HG03103 (cell line): Measurements from ENCODE around the gene PLXNA4.

Experiments used
- ATAC-seq: cut with Tn5 transposase; IDR thresholded peaks from one replicate; pipeline ENCODE4 v1.9.1; 2021; ENCODE audit warnings: low read depth; ENCODE audit not compliant: unreplicated experiment

The PLXNA4 gene

GRCh38 chr7:132225216-132226030 is 350.8 kb downstream of the PLXNA4 start:
- ATAC-seq: no peak

DNA sequence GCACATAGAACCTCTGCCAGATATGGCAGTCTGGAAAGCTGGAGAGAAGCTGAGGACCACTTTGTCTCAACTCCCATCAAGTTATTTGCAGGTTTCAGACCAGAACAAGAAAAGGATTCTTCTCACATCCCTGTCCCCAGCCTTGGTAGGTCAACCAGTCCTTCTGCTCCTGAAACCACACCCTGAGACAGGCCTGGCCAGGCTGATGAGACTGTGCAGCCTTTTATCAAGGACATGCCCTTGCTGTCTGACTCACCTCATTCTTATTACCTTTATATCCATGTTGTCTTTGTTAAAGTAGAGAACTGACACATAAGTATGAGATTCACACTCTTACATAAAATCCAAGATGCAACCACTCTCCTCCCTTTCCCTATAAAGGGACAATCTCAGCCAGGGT is 354.9 kb downstream of the PLXNA4 start:
- ATAC-seq: no peak

DNA sequence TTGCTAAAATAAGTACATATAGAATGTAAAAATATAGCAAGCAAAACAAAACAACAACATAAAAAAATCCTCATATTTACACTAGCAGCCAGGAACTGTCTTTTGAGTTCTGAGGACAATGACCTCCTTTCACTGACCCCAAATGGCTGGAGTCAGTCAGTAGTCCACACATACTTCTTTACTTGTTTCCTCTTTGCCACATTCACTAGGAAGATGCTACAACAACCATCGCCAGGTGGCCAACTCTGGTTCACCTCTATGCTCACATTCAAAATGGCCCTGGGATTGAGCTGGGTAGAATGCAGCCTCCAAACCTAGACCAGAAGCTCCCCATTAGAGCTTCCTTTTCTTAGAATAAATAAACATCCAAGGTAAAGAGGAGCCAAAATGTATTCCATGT is 356.2 kb downstream of the PLXNA4 start:
- no peak for ATAC-seq

- ATAC-seq: no peak
These were observed 357.4 kb downstream of the PLXNA4 start for GRCh38 chr7:132218876-132219275.

DNA sequence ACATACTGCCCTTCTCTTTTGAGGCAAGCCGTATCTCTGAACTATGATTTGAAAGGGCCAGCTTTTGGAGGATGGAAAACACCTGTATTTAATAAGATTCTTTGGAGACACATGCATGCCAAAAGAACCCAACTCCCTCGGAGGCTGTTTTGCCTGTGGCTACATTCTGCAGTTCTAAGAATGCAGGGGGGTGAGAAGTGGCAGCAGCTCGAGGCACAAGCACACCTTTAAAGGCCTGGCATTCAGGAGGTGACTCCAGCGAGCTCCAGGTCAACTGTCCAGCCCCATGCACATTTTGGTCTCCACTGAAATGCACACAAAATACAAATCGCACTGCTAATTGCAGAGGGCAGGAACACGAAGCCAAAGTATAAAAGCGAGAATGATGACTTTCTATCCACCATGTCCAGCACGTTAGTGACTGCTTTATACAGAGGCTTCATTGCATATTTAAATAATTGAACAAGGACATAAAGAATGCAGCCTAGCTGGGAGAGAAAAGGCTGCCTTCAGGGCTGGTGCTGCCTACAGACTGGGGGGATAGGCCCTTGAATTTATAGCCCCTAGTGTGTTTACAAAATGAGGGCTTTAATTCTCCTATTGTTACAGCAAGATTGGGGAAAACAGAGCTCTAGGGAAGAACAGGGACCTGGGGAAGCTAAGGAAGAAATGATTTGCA is 359.3 kb downstream of the PLXNA4 start:
- ATAC-seq: no peak

DNA sequence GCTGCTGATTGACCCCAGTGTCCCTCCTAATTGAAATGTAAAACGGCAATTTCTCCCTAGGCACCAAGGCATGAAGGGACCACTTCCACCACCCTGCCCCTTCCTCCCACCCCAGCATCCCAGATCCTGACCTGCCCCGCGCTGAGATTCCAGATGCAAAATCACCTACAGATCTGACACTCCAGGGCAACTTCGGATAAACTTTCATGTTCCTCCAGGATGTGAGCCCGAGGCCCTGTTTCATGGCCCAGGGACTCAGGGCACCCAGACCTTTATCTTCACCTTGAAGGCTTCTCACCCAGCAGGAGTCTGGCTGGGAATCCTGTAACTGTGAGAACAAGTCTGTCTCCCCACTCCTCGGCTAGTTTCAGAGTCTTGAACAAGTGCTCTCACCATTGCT is 361.8 kb downstream of the PLXNA4 start:
- ATAC-seq: no peak

GRCh38 chr7:132213583-132213982 is 362.7 kb downstream of the PLXNA4 start:
- no peak for ATAC-seq

DNA sequence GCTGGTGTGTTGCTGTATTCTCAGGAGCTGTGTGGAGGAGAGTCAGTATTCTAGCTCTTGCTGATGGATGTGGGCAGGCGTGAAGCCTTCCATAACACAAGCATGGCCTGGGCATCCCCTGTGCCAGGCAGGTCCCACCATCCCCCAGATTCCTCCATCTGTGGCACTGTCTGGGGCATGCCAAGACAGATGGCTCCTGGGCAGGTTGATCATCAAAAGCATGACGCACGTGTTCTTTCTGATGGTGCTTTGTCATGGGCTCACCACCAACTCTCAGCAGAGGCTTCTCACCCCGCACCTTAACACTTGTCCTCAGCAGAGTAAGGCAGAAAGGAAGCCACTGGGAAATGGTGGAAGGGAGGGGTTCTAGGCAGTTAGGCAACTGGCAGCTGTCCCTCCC is 364.3 kb downstream of the PLXNA4 start:
- ATAC-seq: no peak

DNA sequence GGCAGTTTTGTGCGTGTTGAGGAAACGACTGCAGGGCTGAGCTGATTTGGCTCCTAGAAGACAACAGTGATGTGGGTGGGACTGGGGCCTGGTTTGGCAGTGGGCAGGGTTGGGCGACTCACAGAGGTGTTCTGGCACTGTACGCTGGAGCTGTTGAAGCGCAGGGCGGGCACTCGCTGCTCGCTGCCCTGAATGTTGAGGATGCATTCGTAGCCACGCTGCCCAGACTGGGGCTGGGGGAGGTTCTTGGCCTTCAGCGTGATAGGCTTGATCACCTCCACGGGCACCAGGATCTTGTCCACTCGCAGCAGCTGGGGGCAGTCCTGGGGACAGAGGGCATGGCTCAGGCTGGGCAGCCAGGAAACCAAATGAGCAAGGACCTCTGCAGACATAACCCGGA is 365.4 kb downstream of the PLXNA4 start:
- ATAC-seq: no peak

GRCh38 chr7:132207782-132208181 is 368.5 kb downstream of the PLXNA4 start:
- no peak for ATAC-seq

- no peak for ATAC-seq
These were observed 369.1 kb downstream of the PLXNA4 start for GRCh38 chr7:132207211-132207610.

DNA sequence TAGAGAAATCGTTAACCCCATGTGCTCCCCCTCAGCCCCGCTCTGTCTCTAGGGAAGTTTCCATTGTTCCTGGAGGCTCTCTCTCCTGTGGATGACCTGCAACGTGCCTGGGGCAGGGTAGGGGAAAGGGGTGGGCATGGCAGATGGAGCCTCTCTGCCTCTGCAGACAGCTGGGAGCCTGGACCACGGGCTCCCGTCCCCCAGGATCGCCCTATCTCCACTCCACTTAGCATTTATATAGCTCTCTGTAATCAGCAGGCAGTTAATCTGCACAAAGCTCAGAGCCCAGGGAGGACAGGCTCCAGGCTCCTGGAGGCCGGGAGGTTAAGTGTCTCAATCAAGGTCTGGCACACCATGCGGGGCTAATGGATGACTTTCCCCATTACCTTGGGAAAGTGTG is 369.7 kb downstream of the PLXNA4 start:
- no peak for ATAC-seq

DNA sequence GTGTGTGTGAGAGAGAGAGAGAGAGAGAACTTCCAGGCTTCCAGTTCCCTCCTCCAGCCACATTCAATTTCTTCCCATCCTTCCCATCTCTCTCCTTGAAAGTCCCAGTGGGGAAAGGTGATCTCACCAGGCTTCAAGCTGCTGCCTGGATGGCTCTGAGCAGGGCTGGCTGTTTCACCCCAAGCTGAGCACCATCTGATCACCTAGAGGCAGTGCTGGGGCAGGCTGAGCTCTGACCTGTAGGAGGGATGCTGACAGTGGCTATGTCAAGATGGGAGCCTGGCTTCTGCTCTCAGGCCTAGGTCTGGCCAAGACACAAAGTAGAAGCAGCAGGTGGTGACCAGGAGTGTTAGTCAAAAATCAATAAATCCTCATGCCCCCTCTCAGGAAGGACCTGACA is 370.8 kb downstream of the PLXNA4 start:
- ATAC-seq: no peak

- no peak for ATAC-seq
These were observed 373.2 kb downstream of the PLXNA4 start for GRCh38 chr7:132203021-132203420.

DNA sequence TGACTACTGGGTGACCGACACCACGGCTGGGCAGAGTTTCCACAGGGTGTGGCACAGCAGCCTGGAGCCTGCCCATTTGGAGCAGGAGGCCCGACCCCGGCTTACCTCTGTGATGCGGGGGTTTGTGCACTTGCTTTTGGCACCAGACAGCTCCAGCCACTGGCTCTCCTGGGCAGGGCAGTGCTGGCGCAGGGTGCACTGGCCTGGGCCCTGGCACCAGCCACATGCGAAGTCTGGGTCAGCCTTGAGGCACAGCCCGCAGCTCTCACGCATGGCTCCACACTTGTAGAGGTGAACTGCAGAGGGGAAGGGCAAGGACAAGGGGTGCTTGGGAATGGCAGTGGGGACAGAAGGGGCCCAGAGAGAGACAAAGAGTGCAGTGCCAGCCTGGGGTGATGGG is 373.7 kb downstream of the PLXNA4 start:
- no peak for ATAC-seq

DNA sequence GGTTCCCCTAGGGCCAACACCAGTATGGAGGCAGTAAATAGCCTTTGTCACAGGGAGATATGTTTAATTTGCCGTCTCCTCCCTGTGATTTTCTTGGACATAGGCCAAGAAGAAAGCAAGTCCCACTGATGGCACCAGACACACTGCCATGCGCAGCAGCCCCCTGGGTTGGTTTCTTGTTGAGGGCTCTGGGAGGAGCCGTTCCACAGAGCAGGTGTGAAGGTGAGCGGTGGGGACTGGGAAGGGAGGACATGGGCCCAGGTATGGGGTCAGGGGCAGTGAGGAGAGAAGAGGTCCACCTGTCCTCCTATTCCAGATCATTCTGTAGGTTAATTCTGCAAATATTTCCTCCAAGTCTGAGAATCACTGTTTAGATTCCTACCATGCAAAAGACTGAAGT is 376.1 kb downstream of the PLXNA4 start:
- ATAC-seq: no peak

DNA sequence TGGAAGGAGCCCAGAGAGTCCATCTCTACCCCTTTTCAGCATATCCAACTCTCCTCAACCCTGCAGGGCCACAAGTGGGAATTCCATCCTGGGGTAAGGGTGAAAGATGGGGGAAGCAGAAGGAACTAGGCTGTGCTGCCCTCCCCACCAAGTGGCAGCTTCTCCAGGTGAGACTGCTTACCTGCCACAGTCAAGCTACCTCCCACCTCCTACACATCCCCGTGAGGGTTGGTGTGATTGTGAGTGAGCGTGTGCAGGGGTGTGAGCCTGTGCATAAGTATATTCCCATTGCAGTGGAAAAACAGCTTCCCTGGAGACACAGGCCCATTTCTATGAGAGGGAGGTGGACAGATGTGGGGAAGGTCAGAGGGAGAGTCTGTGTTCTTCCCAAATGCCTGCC is 376.6 kb downstream of the PLXNA4 start:
- ATAC-seq: no peak

DNA sequence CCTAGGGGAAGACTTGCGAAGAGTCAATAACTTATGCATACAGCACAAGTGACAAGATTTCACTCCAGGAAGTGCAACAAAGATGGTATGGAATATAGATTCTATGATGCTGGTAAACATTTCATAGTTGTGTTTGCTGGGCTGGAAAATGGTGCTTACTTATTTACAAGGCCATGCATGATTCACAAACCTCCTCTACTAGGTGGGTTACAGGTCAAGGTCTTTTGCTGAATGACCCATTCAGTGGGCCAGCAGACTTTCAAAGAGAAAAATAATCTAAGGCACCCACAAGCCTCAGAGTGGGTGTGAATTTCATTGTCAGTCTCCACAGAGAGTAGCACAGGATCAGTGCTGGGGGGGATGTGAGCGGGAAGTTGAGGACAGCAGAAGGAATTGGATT is 378.5 kb downstream of the PLXNA4 start:
- no peak for ATAC-seq

GRCh38 chr7:132193898-132194297 is 382.4 kb downstream of the PLXNA4 start:
- no peak for ATAC-seq

- ATAC-seq: no peak
These were observed 383.5 kb downstream of the PLXNA4 start for GRCh38 chr7:132192809-132193208.

DNA sequence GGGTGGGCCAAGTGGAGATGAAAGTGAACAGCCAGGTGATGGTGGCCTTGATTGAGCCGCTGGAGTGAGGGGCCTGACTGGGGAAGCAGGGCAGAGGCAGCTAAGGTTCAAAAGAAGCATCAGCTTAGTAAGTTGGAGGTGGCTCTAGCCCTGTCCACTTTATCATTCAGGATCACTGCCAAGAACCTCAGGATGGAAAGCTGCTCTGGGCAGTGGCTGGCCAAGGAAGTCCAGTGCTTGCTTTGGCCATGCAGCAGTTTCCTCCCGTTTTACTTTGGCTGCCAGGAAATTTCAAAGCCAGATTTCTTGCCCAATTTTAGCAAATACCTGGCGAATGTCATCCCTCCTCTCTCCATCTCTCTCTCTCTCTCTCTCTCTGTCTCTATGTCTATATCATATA is 384.9 kb downstream of the PLXNA4 start:
- no peak for ATAC-seq

GRCh38 chr7:132190683-132191082 is 385.6 kb downstream of the PLXNA4 start:
- ATAC-seq: no peak
